ENCODE results near the gene EIPR1.

DNA sequence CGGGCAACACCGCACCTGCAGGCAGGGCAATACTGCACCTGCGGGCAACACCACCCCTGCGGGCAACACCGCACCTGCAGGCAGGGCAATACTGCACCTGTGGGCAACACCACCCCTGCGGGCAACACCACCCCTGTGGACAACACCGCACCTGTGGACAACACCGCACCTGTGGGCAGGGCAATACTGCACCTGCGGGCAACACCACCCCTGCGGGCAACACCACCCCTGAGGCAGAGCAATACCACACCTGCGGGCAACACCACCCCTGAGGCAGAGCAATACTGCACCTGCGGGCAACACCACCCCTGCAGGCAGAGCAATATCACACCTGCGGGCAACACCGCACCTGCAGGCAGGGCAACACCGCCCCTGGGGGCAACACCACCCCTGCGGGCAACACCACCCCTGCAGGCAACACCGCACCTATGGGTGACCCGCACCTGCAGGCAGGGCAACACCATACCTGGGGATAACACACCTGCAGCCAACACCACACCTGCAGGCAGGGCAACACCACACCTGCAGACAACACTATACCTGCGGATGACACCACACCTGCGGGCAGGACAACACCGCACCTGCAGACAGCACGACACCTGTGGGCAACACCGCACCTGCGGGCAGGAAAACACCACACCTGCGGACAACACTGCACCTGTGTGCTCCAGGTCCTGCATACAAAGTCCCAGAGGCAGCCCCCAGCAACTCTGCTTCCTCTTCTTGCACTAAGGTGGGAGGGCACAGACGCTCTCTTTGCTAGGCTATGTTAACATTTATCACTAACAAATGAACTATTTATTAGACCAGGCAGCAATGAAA lies 57.7 kb downstream of the EIPR1 start:
- no peak for TF ChIP-seq KAT2A (conservative IDR thresholded peaks at IDR 0.05; ENCODE audit: control insufficient read depth, low read depth, low read length)
- TF ChIP-seq RAD51 (IDR thresholded peaks at IDR 0.05), result no peak
